DND-41 (cell line): ENCODE measurements around the gene TBCA.

Experiments
- EZH2 ChIP-seq: IDR thresholded peaks from 3 replicates; pipeline ENCODE4 v1.6.1; 2012; ENCODE audit warnings: borderline replicate concordance, low read depth, mild to moderate bottlenecking, moderate library complexity, low read length, inconsistent platforms; ENCODE audit not compliant: severe bottlenecking
- TF ChIP-seq, protein P1 (sequence below): IDR thresholded peaks from 2 replicates; pipeline ENCODE4 v1.5.1; 2012; ENCODE audit warnings: borderline replicate concordance, low read length, moderate library complexity, mild to moderate bottlenecking; ENCODE audit not compliant: poor library complexity, severe bottlenecking; ENCODE audit errors: extremely low read depth

DNA sequence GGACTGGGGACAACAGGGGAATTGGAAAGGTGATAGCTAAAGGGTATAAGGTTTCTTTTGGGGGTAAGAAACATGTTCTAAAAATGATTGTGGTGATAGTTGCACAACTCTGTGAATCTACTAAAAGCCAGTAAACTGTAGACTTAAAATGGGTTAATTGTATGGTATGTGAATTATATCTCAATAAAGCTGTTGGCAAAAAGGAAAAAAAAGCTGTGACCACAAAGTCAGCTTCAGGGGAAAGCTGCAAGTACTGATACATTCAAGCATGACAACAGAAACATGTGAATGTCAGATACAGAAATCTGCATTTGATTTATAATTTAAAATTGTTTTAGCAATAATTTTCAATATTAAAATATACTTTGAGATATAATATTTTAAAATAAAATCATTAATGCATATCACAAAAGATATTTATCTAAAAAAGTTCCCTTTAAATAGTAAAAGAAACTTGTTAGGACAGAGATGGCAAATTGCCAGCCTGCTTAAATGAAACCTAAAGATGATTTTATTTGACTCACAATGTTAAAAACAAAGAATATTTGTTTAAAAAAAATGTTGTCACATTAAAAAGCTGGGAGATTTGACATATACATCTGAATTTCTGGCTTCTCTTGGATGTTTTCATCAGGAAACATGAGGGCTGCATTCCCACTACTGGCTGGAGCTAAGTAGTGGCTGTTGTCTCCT lies 66.0 kb downstream of the TBCA start:
- TF ChIP-seq, protein P1, sequence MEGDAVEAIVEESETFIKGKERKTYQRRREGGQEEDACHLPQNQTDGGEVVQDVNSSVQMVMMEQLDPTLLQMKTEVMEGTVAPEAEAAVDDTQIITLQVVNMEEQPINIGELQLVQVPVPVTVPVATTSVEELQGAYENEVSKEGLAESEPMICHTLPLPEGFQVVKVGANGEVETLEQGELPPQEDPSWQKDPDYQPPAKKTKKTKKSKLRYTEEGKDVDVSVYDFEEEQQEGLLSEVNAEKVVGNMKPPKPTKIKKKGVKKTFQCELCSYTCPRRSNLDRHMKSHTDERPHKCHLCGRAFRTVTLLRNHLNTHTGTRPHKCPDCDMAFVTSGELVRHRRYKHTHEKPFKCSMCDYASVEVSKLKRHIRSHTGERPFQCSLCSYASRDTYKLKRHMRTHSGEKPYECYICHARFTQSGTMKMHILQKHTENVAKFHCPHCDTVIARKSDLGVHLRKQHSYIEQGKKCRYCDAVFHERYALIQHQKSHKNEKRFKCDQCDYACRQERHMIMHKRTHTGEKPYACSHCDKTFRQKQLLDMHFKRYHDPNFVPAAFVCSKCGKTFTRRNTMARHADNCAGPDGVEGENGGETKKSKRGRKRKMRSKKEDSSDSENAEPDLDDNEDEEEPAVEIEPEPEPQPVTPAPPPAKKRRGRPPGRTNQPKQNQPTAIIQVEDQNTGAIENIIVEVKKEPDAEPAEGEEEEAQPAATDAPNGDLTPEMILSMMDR, result no peak
- TF ChIP-seq EZH2, result no peak
